ENCODE measurements around the gene ANKFY1.

Gene ANKFY1

DNA sequence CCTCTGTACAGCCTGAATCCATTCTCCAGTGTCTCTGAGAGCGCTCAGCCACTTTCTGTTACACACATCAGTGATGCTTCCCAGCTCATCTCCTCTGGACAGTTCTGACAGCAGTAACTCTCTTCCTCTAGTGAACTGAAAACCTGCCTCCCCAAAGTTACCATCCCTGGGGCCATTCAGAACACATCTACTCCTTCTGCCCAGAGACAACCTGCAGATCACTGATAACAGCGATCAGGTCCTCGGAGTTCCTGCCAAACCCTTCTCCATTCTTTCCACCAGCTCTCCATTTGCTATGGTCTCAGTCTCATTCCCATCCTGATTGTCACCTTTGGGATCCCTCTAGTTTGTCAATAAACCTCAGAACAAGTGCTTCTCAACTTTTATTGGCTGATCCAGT is 128.3 kb downstream of the ANKFY1 start:
- H3K4me3 ChIP-seq (ENCODE audit: low read length) = no peak overlapping the region
- no peak for TF ChIP-seq ZNF274 (IDR thresholded peaks at IDR 0.05; ENCODE audit: low read depth, low read length)

DNA sequence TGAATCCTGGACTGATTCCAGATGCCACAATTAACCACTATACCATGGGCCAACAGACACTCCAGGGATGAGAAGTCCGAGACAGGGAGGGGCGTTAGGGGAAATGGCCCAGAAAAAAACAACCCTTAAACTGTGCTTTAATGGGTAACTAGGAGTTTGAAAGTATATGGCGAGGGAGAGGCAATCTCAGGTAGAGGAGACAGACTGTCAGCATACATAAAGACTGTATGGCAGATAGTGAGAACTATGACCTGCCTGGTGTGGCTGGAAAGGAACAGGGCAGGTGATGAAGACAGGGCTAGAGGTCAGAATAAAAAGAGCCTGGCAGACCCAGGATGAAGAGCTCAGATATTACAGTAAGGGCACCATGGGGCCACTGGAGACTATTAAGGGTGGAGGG is 129.1 kb downstream of the ANKFY1 start:
- H3K4me3 ChIP-seq (ENCODE audit: low read length) = no peak overlapping the region
- TF ChIP-seq ZNF274 (IDR thresholded peaks at IDR 0.05; ENCODE audit: low read depth, low read length) = no peak

DNA sequence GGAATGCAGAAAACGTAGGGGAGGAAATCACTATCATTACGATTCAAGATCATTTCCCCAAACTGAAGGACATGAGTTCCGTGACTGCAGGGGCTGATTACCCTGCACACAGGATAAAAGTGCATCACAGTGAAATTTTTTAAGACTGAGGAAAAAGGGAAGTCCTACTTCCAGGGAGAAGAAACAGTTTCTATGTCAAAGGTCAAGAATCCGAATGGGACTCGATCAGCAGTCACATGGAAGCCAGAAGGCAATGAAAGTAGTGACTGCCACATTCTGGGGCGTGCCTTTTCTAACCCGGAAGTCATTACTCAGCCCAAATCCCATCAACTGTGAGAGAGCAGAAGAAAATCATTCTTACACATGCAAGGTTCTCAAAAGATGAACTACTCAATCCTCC is 133.1 kb downstream of the ANKFY1 start:
- H3K4me3 ChIP-seq (ENCODE audit: low read length) = no peak overlapping the region
- no peak for TF ChIP-seq ZNF274 (IDR thresholded peaks at IDR 0.05; ENCODE audit: low read depth, low read length)

DNA sequence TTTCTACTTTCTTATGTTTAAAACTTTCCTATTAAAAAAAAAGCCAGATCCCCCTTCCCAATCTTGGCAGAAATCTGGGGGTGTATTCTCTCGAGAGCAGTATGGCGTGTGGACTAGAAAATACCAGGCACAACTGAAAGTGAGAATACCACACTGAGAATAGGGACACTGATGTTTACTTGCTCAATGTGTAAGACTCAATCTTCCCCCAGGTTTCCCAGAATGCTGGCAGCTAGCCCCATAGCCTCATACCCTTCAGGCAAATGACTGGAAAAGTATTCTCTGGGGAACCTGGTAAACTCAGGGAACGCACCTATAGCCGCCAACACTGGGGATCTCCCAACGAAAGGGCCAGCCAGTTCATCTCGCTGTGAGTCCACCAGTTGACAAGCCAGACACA is 136.2 kb downstream of the ANKFY1 start:
- no peak overlapping the region for H3K4me3 ChIP-seq (ENCODE audit: low read length)
- TF ChIP-seq ZNF274 (IDR thresholded peaks at IDR 0.05; ENCODE audit: low read depth, low read length) = no peak

DNA sequence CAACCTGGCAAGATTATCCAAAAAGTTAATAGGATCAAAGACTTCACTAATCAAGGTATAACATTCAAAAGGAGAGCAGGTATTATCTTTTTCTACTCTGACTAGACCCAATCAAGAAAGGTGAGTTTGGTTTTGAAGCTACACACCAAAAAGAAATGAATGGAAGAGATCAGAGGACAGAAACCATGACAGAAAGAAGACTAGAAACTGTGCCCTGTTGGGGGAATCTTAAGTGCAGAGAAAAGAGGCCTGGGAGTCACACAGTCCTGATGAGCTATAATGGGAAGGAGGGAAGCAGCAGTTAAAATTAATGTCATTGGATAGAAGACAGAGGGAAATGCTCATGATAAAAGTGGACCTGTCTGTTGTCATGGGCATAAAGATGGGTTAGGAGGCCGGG is 138.2 kb downstream of the ANKFY1 start:
- no peak for TF ChIP-seq ZNF274 (IDR thresholded peaks at IDR 0.05; ENCODE audit: low read depth, low read length)
- no peak overlapping the region for H3K4me3 ChIP-seq (ENCODE audit: low read length)

DNA sequence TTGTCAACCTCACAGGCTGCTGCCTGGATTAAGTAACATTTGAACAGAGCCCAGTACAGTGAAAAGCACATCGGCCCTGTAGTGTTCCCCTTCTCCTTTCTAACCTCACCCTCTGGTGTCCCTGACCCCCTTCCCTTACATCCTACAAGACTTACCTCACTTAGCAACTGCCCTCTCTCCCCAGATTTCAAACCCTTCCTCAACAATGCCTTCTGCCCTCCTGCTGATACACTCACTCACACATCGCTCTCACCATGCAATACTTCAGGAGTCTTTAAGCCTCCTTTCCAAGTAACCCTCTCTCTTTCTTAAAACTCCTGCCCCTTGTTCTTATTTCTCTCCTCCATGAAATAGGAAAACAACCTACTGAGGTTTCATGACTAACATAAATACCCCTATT is 138.8 kb downstream of the ANKFY1 start:
- no peak for TF ChIP-seq ZNF274 (IDR thresholded peaks at IDR 0.05; ENCODE audit: low read depth, low read length)
- no peak overlapping the region for H3K4me3 ChIP-seq (ENCODE audit: low read length)

DNA sequence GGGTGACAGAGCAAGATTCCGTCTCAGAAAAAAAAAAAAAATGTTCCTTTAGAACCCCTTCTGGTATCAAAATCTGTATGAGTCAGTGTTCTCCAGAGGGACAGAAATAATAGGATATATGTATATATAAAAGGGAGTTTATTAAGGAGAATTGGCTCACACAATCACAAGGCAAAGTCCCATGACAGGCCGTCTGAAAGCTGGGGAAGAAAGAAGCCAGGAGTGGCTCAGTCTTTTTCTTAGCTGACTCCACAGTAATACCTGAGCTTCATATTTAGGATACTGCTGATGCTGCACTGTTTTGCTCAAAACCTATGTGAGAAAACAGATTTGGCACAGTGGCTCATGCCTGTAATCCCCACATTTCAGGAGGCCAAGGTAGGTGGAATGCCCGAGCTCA is 143.4 kb downstream of the ANKFY1 start:
- H3K4me3 ChIP-seq (ENCODE audit: low read length) = no peak overlapping the region
- TF ChIP-seq ZNF274 (IDR thresholded peaks at IDR 0.05; ENCODE audit: low read depth, low read length) = no peak

DNA sequence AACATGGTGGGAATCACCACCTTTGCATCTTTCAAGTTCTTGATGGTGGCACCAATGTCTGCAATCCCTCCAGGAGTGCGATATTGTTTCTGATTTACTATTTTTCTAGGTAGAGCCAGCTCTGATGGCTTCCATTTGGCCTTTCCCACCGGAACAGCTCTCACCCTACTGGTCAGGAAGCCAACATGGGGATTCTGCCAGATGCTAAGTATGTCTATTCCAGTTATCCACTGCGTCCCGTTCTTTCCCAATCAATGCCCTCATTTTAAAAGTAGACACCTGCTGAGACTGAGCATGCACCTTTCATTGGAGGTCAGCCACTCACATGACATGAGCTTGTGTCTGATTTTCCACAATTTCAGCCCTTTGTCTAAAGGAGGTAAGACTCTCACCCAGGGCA is 144.5 kb downstream of the ANKFY1 start:
- no peak for TF ChIP-seq ZNF274 (IDR thresholded peaks at IDR 0.05; ENCODE audit: low read depth, low read length)
- no peak overlapping the region for H3K4me3 ChIP-seq (ENCODE audit: low read length)

DNA sequence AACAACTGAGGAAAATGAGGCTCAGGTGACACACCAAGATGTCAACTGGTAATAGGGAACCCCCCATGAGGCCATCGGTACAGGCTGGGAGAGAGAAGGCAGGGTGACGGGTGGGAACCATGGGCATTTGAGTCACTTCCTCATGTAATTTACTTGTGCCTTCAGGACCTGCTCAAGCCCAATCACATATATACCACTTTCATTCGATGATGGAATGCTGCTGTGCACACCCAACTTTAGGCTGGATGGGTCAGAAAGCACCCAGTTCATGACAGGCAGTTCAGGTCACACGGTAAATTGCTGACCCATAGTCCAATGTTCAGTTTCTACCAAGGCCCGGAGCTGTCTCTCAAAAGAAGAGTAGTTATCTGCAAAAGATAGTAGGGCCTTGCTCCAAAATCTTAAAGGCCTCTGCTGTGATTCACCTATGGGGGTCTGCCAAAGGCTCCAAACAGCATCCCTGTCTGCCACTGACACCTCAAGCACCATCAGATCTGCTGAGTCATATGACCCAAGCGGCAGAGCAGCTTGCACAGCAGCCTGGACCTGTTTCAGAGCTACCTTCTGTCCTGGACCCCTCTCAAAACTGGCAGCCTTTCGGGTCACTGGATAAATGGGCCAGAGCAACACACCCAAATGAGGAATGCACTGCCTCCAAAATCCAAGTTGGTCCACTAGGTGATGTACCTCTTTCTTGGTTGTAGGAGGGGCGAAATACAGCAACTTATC is 145.6 kb downstream of the ANKFY1 start:
- H3K4me3 ChIP-seq (ENCODE audit: low read length) = no peak overlapping the region
- no peak for TF ChIP-seq ZNF274 (IDR thresholded peaks at IDR 0.05; ENCODE audit: low read depth, low read length)

DNA sequence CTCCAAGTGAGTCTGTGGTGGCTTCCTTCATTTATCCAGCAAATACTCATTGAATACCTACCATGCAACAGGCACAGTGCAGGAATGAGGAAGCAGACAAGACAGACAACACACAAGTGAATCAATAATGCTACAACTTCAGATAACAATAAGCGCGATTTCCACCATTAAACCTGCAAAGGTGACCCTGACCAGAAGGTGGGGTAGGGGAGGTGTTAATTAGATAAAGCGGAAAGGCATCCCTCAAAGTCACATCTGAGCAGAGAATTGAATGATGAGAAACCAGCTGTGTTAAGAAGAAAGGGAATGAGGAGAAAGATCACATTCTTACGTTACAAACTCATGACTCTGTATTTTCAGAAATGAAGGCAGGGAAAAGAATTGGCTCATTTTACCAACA is 147.3 kb downstream of the ANKFY1 start:
- TF ChIP-seq ZNF274 (IDR thresholded peaks at IDR 0.05; ENCODE audit: low read depth, low read length) = no peak
- H3K4me3 ChIP-seq (ENCODE audit: low read length) = no peak overlapping the region
